Activated CD4-positive, alpha-beta memory T cell treated with anti-CD3 and anti-CD28 coated beads, Interleukin-2, amount 10 ng/mL, durations not matched to agents 7 days and 5 days (primary cell): ENCODE results near the gene OR5H2. TPM values are rescaled to one million over a fixed set of nuclear protein-coding genes. Genes with fewer than 3 reads are reported as not detected.
"Not testable (repeated sequence)": the region's sequence is repeated elsewhere in the genome, so short reads cannot be mapped to it uniquely, and the experiment has no call there.

Source experiments
- CTCF ChIA-PET: fragments of 350-600 bp; sonication (Branson Sonifier 250); formaldehyde crosslinking; loops from one replicate; lab custom pipeline; 2021; ENCODE audit warnings: antibody characterized with exemption, inconsistent platforms; lab: Charles Lee
- POLR2A ChIA-PET: fragments of 350-600 bp; sonication (Branson Sonifier 250); formaldehyde crosslinking; loops from one replicate; lab custom pipeline; 2021; ENCODE audit warnings: antibody characterized with exemption; lab: Charles Lee
- DNase-seq: peaks from one replicate; pipeline ENCODE4 v3.0.0-alpha.2; 2020
- H3K27ac Mint-ChIP-seq: one replicate; pipeline ENCODE4 v1.8.0; 2021; ENCODE audit warnings: mild to moderate bottlenecking, mixed read lengths
- H3K27me3 Mint-ChIP-seq: one replicate; pipeline ENCODE4 v1.8.0; 2021; ENCODE audit warnings: mixed read lengths
- H3K36me3 Mint-ChIP-seq: one replicate; pipeline ENCODE4 v1.8.0; 2021; ENCODE audit warnings: low read depth, mixed read lengths
- H3K4me1 Mint-ChIP-seq: one replicate; pipeline ENCODE4 v1.8.0; 2021; ENCODE audit warnings: mixed read lengths
- H3K4me3 Mint-ChIP-seq: one replicate; pipeline ENCODE4 v1.8.0; 2021; ENCODE audit warnings: mild to moderate bottlenecking, mixed read lengths
- H3K9me3 Mint-ChIP-seq: one replicate; pipeline ENCODE4 v1.8.0; 2021; ENCODE audit warnings: mixed read lengths
- total RNA-seq, 2 experiments: library from RNA; stranded (reverse); gene quantifications; one replicate each; pipeline ENCODE4 v1.2.3, GENCODE V29; 2021

OR5H2 gene
- not detected for total RNA-seq

DNA sequence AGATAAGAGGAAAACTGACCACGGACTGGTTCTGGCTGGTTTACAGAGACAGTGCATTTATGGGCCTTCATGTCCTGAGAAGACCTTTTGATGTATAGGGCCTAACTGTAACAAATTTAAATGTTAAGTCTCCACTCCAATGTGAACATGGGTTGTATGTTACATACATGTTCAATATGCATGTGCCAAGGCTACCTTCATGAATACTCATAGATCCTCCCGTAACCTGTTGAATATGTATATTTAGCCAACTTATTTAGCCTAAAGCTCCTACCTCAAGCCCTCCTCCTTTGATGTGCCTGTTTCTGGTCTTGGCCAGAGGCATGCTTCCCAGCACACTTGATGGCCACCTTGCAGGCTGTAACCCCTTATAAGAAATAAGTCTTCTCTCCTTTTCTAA, at the start of gene OR5H2:
TSS of gene OR5H2 (plus strand) at position 301 of the 400 bp plus-strand sequence. CDS start 398 bp downstream, outside the sequence.
- Mint-ChIP-seq H3K9me3 (no peaks in the 10 kb centered on the region), H3K36me3 (no peaks in the 10 kb centered on the region), H3K4me3 (no peak within 1 kb of the TSS), H3K27me3 (peaks cover 12% of the 10 kb centered on the region), H3K27ac (no peak within 1 kb of the TSS), H3K4me1 (peaks cover 2% of the 10 kb centered on the region)
- ChIA-PET POLR2A (no interaction called here), CTCF (no interaction called here)
- DNase-seq: no peak

DNA sequence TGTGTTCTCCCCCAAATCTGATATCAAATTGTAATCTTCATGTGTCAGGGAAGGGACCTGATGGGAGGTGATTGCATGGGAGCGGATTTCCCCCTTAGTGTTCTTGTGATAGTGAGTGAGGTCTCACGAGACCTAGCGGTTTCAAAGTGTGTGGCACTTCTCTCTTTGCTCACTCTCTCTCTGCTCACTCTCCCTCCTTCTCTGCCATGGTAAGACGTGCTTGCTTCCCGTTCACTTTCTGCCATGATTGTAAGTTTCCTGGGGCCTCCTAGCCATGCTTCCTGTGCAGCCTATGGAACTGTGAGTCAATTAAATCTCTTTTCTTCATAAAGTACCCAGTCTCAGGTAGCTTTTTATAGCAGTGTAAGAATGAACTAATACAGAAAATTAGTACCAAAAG, 48.8 kb upstream of the OR5H2 start:
- no peak overlapping the region for H3K27ac Mint-ChIP-seq
- H3K4me1 Mint-ChIP-seq: peaks cover 2% of the 10 kb centered on the region
- peaks cover 17% of the 10 kb centered on the region for H3K27me3 Mint-ChIP-seq
- no peak overlapping the region for H3K4me3 Mint-ChIP-seq
- ChIA-PET CTCF (no interaction called here), POLR2A (no interaction called here)
- H3K9me3 Mint-ChIP-seq: no peaks in the 10 kb centered on the region
- no peaks in the 10 kb centered on the region for H3K36me3 Mint-ChIP-seq
- DNase-seq: no peak

DNA sequence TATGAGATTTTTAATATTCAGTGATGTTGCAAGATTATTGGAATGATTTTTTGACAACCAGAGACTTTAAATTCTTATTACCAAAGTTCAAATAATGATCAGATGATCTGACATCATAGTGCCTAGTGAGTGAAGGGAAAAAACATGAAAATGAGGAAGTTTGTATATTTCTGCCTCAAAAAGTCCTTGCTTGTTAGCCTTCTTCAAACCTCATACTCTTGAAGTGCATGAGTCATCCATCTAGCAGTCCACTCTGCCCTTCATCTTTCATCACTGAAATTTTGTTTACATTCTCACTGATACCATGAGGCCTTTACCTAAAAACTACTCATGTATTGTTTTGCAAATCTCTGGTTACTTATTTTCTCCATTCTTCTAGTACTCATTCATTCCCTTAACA, 42.2 kb upstream of the OR5H2 start:
- peaks cover 6% of the 10 kb centered on the region for H3K27me3 Mint-ChIP-seq
- ChIA-PET POLR2A (no interaction called here), CTCF (no interaction called here)
- H3K4me3 Mint-ChIP-seq: no peak overlapping the region
- H3K27ac Mint-ChIP-seq: no peak overlapping the region
- no peak for DNase-seq
- H3K9me3 Mint-ChIP-seq: no peaks in the 10 kb centered on the region
- no peaks in the 10 kb centered on the region for H3K4me1 Mint-ChIP-seq
- no peaks in the 10 kb centered on the region for H3K36me3 Mint-ChIP-seq

DNA sequence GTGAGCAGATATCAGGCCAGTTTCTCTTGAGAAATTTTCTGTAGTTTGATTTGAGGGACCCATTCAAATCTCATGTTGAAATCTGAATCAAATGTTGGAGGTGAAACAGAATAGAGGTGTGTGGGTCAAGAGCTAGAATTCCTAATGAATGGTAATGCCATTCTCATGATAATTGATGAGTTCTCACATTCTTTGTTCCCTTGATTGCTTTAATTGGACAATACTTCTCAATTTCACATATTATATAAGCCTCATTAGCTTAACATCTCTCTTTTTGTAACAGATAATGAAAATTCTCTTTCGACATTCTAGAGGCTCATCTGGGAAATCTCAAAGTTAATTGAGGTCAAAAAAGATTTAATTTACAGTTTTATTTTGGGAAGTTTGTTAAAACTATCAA, 40.1 kb upstream of the OR5H2 start:
- Mint-ChIP-seq H3K9me3 (no peaks in the 10 kb centered on the region), H3K4me3 (no peak overlapping the region), H3K4me1 (no peaks in the 10 kb centered on the region), H3K27ac (no peak overlapping the region), H3K27me3 (peaks cover 3% of the 10 kb centered on the region), H3K36me3 (no peaks in the 10 kb centered on the region)
- ChIA-PET POLR2A (no interaction called here), CTCF (no interaction called here)
- no peak for DNase-seq

DNA sequence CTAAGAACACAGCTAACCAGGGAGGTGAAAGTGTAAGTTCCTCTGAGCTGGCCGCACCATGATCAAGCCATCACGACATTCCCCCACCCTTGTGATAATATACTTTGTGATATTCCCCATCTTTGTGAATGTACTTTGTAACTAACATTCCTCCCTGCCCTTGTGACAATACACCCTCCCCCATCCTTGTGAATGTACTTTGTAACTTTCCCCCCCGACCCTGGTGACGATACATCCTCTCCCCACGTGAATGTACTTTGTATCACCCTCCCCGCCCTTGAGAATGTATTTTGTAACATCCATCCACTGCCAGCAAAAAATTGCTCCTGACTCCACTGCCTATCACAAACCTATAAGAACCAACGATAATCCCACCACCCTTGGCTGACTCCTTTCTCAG, 38.5 kb upstream of the OR5H2 start:
- H3K36me3 Mint-ChIP-seq: no peaks in the 10 kb centered on the region
- no peaks in the 10 kb centered on the region for H3K4me1 Mint-ChIP-seq
- ChIA-PET CTCF (no interaction called here), POLR2A (no interaction called here)
- no peak overlapping the region for H3K4me3 Mint-ChIP-seq
- peaks cover 2% of the 10 kb centered on the region for H3K27me3 Mint-ChIP-seq
- no peak overlapping the region for H3K27ac Mint-ChIP-seq
- no peaks in the 10 kb centered on the region for H3K9me3 Mint-ChIP-seq
- no peak for DNase-seq

DNA sequence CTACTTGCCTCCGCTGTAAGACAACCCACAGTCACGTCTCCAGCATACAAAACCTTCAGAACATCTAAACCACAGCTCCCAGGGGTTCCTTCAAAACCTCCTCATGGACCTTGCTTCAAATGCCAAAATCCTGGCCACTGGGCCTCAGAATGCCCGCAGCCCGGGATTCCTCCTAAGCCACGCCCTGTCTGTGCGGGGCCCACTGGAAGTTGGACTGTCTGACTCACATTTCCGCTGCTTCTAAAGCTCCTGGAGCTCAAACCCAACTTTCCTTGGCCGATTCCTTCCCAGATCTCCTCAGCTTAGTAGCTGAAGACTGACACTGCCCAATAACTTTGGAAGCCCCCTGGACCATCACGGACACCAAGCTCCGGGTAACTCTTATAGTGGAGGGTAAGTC, 36.2 kb upstream of the OR5H2 start:
- Mint-ChIP-seq H3K27me3 (no peaks in the 10 kb centered on the region), H3K9me3 (no peaks in the 10 kb centered on the region), H3K4me3 (no peak overlapping the region), H3K4me1 (no peaks in the 10 kb centered on the region), H3K27ac (no peak overlapping the region), H3K36me3 (no peaks in the 10 kb centered on the region)
- no peak for DNase-seq
- CTCF ChIA-PET: no interaction called here
- POLR2A ChIA-PET: no interaction called here

DNA sequence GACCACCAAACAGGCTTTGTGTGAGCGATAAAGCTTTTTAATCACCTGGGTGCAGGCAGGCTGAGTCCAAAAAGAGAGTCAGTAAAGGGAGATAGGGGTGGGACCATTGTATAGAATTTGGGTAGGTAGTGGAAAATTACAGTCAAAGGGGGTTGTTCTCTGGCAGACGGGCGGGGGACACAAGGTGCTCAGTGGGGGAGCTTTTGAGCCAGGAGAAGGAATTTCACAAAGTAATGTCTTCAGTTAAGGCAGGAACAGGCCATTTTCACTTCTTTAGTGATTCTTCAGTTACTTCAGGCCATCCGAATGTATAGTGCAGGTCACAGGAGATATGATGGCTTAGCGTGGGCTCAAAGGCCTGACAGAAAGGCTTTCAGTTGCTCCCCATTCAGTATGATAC, 26.3 kb upstream of the OR5H2 start:
- H3K27ac Mint-ChIP-seq, H3K27me3 Mint-ChIP-seq, H3K4me3 Mint-ChIP-seq, H3K9me3 Mint-ChIP-seq, H3K4me1 Mint-ChIP-seq, CTCF ChIA-PET, H3K36me3 Mint-ChIP-seq, DNase-seq, POLR2A ChIA-PET: not testable (repeated sequence)

DNA sequence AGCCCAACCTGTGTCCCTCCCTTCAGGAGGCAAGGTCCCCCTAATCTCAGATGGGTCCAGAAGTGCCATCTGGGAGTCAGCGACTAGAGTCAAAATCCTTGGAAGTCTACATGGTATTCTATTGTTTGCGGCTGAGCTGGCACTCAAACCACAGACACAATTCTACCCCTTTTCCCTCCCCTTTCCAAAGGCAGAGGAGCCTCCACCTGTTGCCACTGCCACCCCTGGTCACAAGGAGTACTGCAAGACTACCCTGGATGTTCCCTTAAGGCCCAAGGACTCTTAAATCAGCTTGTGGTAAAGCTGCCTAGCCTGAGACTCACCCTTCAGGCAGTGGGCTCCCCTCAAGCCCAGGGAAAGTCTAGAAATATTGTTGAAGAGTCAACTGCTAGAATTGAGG, 22.6 kb upstream of the OR5H2 start:
- H3K4me3 Mint-ChIP-seq: no peak overlapping the region
- peaks cover 5% of the 10 kb centered on the region for H3K27me3 Mint-ChIP-seq
- no peak overlapping the region for H3K27ac Mint-ChIP-seq
- CTCF ChIA-PET: interaction anchor here (1.1 kb wide), 1 partner anchor 118 kb away, joined by 3 read pairs; no protein-coding TSS in a partner anchor
- H3K36me3 Mint-ChIP-seq: no peaks in the 10 kb centered on the region
- no peak for DNase-seq
- H3K4me1 Mint-ChIP-seq: no peaks in the 10 kb centered on the region
- POLR2A ChIA-PET: no interaction called here
- H3K9me3 Mint-ChIP-seq: no peaks in the 10 kb centered on the region

DNA sequence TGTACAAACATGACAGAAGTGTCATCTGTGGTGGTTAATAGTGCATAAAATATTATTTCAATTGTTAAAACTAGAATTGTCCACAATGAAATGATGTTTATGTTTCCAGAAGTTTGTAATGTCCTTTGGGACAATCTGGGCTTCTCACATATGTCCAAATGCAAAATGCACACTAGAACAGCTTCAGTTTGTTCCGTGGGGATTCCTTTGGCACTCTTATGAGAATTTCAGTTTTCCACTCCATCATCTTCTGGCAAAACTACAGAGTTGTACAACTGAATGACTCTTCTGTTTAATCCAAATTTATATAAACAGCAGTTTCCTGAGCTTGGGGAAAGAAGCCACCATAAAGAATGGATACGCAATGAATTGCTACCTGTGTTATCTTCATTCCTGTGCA, 20.3 kb upstream of the OR5H2 start:
- CTCF ChIA-PET: no interaction called here

DNA sequence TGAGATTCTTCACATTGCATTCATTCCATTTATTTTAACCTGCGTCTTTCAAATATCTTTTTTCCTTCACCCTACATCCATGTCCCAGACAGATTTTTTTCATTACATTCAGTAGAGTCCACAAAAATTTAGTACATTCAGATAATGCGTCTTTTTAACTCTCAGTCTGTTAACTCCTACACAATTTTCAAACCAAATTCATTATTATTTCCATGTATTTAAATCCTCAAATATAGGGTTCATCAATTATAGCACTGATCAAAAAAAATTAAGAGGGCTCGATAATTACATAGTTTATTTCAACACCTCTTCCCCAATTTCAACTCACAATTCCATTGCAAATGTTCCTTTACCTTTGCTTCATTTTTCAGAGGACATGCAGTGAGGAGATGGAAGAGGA, 18.4 kb upstream of the OR5H2 start, which contains the start of gene OR5H6:
TSS of gene OR5H6 (plus strand) at position 301 of the 400 bp plus-strand sequence. CDS start at position 390, 89 bp downstream.
- ChIA-PET POLR2A (no interaction called here), CTCF (no interaction called here)
- Mint-ChIP-seq H3K36me3 (no peaks in the 10 kb centered on the region), H3K4me3 (no peak within 1 kb of the TSS), H3K9me3 (no peaks in the 10 kb centered on the region), H3K27ac (no peak within 1 kb of the TSS), H3K27me3 (peaks cover 4% of the 10 kb centered on the region), H3K4me1 (no peaks in the 10 kb centered on the region)
- DNase-seq: no peak

More for the DNA sequence above, 20.3 kb upstream of the OR5H2 start:
- POLR2A ChIA-PET: no interaction called here
- no peaks in the 10 kb centered on the region for H3K4me1 Mint-ChIP-seq
- no peaks in the 10 kb centered on the region for H3K9me3 Mint-ChIP-seq
- no peaks in the 10 kb centered on the region for H3K36me3 Mint-ChIP-seq
- peaks cover 5% of the 10 kb centered on the region for H3K27me3 Mint-ChIP-seq
- no peak for DNase-seq
- H3K4me3 Mint-ChIP-seq: no peak overlapping the region
- no peak overlapping the region for H3K27ac Mint-ChIP-seq

DNA sequence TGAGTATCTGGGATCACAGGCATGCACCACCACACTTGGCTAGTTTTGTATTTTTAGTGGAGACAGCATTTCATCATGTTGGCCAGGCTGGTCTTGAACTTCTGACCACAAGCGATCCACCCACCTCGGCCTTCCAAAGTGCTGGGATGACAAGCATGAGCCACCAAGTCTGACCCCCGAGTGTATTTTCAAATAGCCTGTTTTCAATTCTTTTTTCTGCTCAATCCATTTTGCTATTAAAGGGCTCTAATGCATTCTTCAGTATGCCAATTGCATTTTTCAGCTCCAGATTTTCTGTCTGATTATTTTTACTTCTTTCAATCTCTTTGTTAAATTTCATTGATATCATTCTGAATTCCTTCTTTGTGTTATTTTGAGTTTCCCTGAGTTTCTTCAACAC, 12.5 kb upstream of the OR5H2 start:
- ChIA-PET POLR2A (no interaction called here), CTCF (no interaction called here)
- Mint-ChIP-seq H3K9me3 (peaks cover 5% of the 10 kb centered on the region), H3K4me3 (no peak overlapping the region), H3K4me1 (no peaks in the 10 kb centered on the region), H3K27ac (no peak overlapping the region), H3K27me3 (peaks cover 1% of the 10 kb centered on the region), H3K36me3 (no peaks in the 10 kb centered on the region)
- no peak for DNase-seq

DNA sequence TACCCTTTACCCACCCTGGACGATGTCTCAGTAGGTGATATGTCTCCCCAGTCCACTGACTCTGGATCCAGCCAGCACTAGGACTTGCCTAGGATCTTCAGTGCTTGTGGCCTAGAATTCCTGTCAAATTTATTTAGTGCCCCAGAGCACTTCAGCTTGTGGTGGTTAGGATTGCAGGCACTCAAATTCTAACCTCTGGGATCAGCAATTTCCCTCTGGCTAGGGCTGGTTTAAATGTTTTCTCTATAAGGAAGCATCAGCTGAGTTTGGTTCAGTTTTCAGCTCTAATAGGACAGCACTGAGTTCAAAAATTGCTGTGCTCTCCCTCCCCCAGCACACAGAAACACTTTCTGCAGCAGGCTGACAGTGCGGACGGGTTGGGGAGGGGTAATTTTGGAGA, 10.2 kb upstream of the OR5H2 start:
- CTCF ChIA-PET: no interaction called here
- Mint-ChIP-seq H3K9me3 (peaks cover 5% of the 10 kb centered on the region), H3K27me3 (peaks cover 1% of the 10 kb centered on the region), H3K27ac (no peak overlapping the region), H3K4me1 (no peaks in the 10 kb centered on the region), H3K4me3 (no peak overlapping the region), H3K36me3 (no peaks in the 10 kb centered on the region)
- POLR2A ChIA-PET: no interaction called here
- no peak for DNase-seq

DNA sequence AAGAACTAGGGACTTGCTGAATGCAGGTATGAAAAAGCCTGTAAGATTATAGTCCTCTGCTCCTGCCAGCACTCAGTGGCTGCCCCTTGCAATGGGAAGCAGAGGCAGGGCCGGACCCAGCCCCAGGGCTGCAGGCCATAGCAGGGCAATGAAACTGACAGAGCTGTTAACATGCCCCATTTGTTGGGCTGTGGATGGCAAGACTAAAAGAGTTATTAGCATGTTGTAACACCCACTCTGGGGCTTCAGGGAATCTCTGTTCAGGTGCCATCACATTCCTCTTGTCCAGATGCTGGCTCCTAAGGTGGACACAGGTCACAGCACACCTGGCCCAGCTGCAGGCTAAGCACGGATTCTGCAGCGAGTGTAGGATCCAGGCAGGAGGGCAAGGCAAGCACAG, 7.4 kb upstream of the OR5H2 start:
- POLR2A ChIA-PET: no interaction called here
- Mint-ChIP-seq H3K4me3 (no peak overlapping the region), H3K36me3 (no peaks in the 10 kb centered on the region), H3K4me1 (peaks cover 2% of the 10 kb centered on the region), H3K27me3 (peaks cover 4% of the 10 kb centered on the region), H3K9me3 (peaks cover 4% of the 10 kb centered on the region), H3K27ac (no peak overlapping the region)
- DNase-seq: no peak
- CTCF ChIA-PET: no interaction called here

DNA sequence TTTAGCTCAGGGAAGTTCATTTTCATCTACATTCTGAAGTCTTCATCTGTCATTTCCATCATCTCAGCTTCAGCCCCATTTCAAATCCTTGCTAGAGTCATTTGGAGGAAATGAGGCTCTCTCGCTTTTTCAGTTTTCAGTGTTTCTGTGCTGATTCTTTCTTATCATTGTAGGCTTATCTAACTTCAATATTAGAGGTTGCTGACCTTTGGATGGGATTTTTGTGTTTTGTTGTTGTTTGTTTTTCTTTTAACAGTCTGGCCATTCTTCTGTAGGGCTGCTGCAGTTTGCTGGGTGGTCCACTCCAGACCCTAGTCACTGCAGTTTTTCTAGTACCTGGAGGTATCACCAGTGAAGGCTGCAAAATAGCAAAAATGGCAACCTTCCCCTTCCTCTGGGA, 8.6 kb downstream of the OR5H2 start:
- POLR2A ChIA-PET: no interaction called here
- H3K27me3 Mint-ChIP-seq: peaks cover 17% of the 10 kb centered on the region
- H3K4me1 Mint-ChIP-seq: no peaks in the 10 kb centered on the region
- no peak for DNase-seq
- H3K9me3 Mint-ChIP-seq: no peaks in the 10 kb centered on the region
- H3K27ac Mint-ChIP-seq: no peak overlapping the region
- CTCF ChIA-PET: no interaction called here
- H3K36me3 Mint-ChIP-seq: no peaks in the 10 kb centered on the region
- H3K4me3 Mint-ChIP-seq: no peak overlapping the region
